AG04450 (cell line): Measurements from ENCODE around the gene PDE4D. TPM values are rescaled to one million over a fixed set of nuclear protein-coding genes. Genes with fewer than 3 reads are reported as not detected.

Source experiments
- CTCF ChIA-PET: fragments of 300-600, 350-600 bp; formaldehyde crosslinking; extraction: SDS; loops from one replicate; lab custom pipeline; 2022; ENCODE audit warnings: antibody characterized with exemption, inconsistent platforms; lab: Charles Lee
- POLR2A ChIA-PET: fragments of 350-600 bp; formaldehyde crosslinking; extraction: SDS; loops from one replicate; lab custom pipeline; 2021; ENCODE audit warnings: antibody characterized with exemption, inconsistent platforms; lab: Yijun Ruan, JAX
- DNase-seq: peaks from one replicate; pipeline ENCODE4 v3.0.0-alpha.2; 2011; ENCODE audit warnings: low read depth, low spot score
- H3K27ac ChIP-seq: one replicate; pipeline ENCODE4 v1.5.1; 2012; ENCODE audit warnings: low read depth, low read length, control low read depth
- H3K27me3 ChIP-seq: one replicate; pipeline ENCODE4 v1.6.0; 2012; ENCODE audit warnings: low read length; ENCODE audit not compliant: control insufficient read depth, insufficient read depth
- H3K4me3 ChIP-seq: 2 replicates; pipeline ENCODE4 v1.5.1; 2011; ENCODE audit warnings: mild to moderate bottlenecking, low read depth, low read length, control low read depth
- H3K9me3 ChIP-seq: 2 replicates; pipeline ENCODE4 v1.5.1; 2012; ENCODE audit warnings: low read length; ENCODE audit not compliant: control insufficient read depth, insufficient read depth
- polyA plus RNA-seq: library from polyadenylated mRNA; depleted of rRNA; stranded (reverse); fragments of >200 nt; gene quantifications from 2 replicates; pipeline ENCODE4 v1.2.3, GENCODE V29; 2011
- TF ChIP-seq, protein P1 (sequence below): IDR thresholded peaks from 2 replicates; pipeline ENCODE4 v1.5.1; 2011; ENCODE audit warnings: low read depth, low read length, control low read depth, inconsistent platforms

Gene PDE4D
- polyA plus RNA-seq, 1 experiment: 12.0 TPM

DNA sequence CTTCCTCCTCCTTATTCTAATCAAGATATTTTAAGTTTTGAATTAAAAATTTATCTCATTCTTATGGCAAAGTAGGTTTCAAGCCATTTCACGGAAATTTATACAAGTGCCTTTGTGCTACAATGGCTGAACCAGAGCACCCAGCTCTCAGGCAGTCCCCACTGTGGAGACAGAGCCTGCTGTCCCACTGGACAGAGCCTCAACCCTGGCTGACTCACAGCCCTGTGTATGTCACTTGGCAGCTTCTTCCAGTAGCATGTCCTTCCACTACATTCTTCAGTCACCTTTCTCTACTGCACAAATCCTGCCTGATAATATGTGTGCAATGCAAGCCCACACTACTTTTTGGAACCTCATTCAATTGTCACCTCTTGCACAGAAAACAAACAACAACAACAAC is 253.1 kb downstream of the PDE4D start:
- ChIA-PET CTCF (no interaction called here), POLR2A (no interaction called here)
- Histone ChIP-seq H3K27me3 (no peaks in the 10 kb centered on the region), H3K4me3 (no peak overlapping the region), H3K27ac (no peak overlapping the region), H3K9me3 (no peaks in the 10 kb centered on the region)
- no peak for DNase-seq
- TF ChIP-seq, protein P1, sequence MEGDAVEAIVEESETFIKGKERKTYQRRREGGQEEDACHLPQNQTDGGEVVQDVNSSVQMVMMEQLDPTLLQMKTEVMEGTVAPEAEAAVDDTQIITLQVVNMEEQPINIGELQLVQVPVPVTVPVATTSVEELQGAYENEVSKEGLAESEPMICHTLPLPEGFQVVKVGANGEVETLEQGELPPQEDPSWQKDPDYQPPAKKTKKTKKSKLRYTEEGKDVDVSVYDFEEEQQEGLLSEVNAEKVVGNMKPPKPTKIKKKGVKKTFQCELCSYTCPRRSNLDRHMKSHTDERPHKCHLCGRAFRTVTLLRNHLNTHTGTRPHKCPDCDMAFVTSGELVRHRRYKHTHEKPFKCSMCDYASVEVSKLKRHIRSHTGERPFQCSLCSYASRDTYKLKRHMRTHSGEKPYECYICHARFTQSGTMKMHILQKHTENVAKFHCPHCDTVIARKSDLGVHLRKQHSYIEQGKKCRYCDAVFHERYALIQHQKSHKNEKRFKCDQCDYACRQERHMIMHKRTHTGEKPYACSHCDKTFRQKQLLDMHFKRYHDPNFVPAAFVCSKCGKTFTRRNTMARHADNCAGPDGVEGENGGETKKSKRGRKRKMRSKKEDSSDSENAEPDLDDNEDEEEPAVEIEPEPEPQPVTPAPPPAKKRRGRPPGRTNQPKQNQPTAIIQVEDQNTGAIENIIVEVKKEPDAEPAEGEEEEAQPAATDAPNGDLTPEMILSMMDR: no peak

DNA sequence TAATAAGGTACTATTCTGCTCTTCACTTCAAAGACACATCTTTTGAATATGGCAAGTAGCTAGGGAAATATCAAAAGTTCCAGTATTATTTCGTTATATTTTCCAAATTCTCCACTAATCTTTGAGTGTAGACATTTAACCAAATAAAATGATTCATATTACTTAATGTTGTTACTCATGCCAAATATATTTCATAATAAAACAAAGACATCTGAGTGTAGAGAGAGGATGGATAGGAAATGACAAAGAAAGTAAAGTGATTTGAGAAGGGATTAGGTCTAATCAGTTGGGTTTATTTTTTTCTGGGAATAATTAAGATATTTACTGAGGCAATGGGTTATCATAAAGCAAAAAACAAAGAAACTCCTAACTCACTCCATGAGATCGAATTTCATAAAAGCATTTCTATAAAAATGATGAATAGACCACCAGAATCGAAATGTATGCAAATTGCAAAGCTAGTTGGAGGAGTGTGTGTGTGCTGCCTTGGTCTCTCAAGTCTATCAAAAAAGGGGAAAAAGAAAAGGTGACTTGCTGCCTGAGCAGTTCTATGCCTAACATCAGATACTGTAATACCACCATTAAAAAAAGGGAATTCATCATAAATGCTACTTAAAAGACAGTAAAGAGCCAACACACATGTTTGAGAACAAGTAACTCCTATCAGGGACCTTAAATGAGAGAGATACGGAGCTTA is 255.5 kb downstream of the PDE4D start:
- Histone ChIP-seq H3K27ac (no peak overlapping the region), H3K9me3 (no peaks in the 10 kb centered on the region), H3K27me3 (no peaks in the 10 kb centered on the region), H3K4me3 (no peak overlapping the region)
- TF ChIP-seq, protein P1: no peak
- CTCF ChIA-PET: no interaction called here
- POLR2A ChIA-PET: no interaction called here
- no peak for DNase-seq

DNA sequence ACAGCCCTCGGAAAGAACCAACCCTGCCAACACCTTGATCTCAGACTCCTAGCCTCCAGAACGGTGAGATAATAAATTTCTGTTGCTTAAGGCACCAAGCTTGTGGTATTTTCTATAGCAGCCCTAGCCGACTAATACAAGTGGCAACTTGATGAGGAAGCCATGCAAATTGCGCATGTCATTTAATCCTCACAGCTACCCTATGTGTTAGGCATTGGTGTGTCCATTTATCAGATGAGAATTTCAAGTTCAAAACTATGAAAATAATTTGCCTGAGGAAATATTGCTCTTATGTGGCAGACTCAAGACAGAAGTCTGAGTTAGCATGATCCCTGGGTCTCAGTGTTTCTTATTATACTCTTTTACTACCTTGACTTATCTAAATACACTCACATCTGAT is 264.0 kb downstream of the PDE4D start:
- H3K27ac ChIP-seq: no peak overlapping the region
- TF ChIP-seq, protein P1: no peak
- H3K27me3 ChIP-seq: no peaks in the 10 kb centered on the region
- ChIA-PET CTCF (interaction anchor here (1.3 kb wide), 1 partner anchor 44 kb away, joined by 3 read pairs; no protein-coding TSS in a partner anchor), POLR2A (no interaction called here)
- no peaks in the 10 kb centered on the region for H3K9me3 ChIP-seq
- H3K4me3 ChIP-seq: no peak overlapping the region
- DNase-seq: no peak

DNA sequence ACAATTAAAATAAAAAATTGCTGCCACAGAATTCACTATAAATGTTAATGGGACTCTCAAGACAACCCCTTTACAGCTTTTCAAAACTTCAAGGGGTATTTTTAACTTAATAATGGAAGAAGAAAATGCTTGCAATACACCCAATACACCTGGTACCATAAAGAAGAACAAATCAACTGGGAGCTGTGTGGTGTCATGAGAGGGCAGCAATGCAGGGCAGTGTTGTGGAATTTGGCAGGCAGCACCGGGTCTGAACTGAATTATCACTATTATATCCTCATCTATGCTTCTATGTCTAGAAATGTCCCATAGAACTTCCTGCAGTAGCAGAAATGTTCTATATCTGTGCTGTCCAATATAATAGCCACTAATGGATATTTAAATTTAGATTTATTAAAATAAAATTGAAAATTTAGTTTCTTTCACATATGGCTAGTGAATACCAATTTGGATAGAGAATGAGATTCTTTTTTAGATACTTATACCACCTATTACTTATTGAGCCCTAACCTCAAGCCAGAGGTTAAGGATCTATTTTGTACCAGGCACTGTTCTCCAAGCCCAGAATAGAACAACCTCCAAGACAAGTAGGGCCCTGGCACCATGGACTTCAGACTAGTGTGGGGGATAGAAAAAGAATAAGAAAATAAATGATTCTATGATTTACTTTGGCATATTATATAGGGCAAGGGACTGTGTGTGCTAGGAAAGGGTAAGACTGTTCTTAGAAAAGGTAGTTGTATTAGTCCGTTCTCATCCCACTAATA is 265.3 kb downstream of the PDE4D start:
- Histone ChIP-seq H3K9me3 (no peaks in the 10 kb centered on the region), H3K4me3 (no peak overlapping the region), H3K27ac (no peak overlapping the region), H3K27me3 (no peaks in the 10 kb centered on the region)
- no peak for DNase-seq
- POLR2A ChIA-PET: no interaction called here
- CTCF ChIA-PET: interaction anchor here (1.3 kb wide), 1 partner anchor 45 kb away, joined by 3 read pairs; no protein-coding TSS in a partner anchor
- TF ChIP-seq, protein P1: no peak

DNA sequence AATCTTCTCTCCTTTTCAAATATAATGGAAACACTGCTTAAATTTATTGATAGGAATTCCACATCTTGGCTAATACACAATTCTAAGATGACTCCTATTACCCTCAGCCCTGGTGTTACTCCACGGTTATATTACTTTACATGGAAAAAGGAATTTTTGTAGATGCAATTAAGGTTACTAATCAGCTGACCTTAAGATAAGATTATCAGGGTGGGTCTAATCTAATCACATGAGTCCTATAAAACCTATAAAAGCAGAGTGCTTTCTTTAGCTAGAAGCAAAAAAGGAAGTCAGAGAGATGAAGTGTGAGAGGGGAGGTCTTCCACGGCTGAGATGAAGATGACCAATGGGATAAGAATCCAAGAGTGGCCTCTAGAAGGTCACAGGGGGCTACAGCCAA is 268.6 kb downstream of the PDE4D start:
- CTCF ChIA-PET: no interaction called here

More for the DNA sequence above, 268.6 kb downstream of the PDE4D start:
- POLR2A ChIA-PET: no interaction called here
- Histone ChIP-seq H3K27ac (no peak overlapping the region), H3K4me3 (no peak overlapping the region), H3K27me3 (no peaks in the 10 kb centered on the region), H3K9me3 (no peaks in the 10 kb centered on the region)
- no peak for DNase-seq
- TF ChIP-seq, protein P1: no peak
